ENCODE measurements around the gene EBF4.

DNA sequence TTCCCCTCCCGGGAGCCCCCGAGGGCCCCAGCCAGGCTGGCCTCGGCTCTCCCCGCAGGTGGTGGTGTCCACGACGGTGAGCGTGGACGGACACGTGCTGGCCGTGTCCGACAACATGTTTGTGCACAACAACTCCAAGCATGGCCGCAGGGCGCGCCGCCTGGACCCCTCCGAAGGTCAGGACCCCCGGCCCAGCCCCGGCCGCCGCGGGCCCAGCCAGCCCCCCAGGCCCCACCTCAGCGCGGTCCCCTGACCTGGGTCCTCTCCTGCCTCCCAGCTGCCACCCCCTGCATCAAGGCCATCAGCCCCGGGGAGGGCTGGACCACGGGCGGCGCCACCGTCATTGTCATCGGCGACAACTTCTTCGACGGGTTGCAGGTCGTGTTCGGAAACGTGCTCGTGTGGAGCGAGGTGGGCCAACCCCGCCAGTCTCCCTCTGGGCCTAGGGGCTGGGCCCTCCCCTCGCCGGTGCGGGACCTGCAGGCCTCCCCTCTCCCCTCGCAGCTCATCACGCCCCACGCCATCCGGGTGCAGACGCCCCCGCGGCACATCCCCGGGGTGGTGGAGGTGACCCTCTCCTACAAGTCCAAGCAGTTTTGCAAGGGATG lies 56.9 kb downstream of the EBF4 start:
- TF ChIP-seq CTCF (IDR thresholded peaks at IDR 0.05) (no peak), POLR2A (IDR thresholded peaks at IDR 0.05) (no peak)
